HG02973 (cell line): ENCODE measurements around the gene ERBB2.
"Not testable (repeated sequence)": the region's sequence is repeated elsewhere in the genome, so short reads cannot be mapped to it uniquely, and the experiment has no call there.

Experiments used
- ATAC-seq: cut with Tn5 transposase; IDR thresholded peaks from one replicate; pipeline ENCODE4 v1.9.1; 2021; ENCODE audit warnings: moderate library complexity; ENCODE audit not compliant: unreplicated experiment

The ERBB2 gene

GRCh38 chr17:39677542-39678339 lies 22.1 kb upstream of the ERBB2 start:
- no peak for ATAC-seq

GRCh38 chr17:39678340-39679116 lies 21.3 kb upstream of the ERBB2 start:
- no peak for ATAC-seq

- ATAC-seq: no peak
These were observed 20.2 kb upstream of the ERBB2 start for GRCh38 chr17:39679521-39680192.

GRCh38 chr17:39683295-39683939 lies 16.4 kb upstream of the ERBB2 start:
- no peak for ATAC-seq

- ATAC-seq: no peak
These were observed 15.3 kb upstream of the ERBB2 start for GRCh38 chr17:39684369-39685192.

GRCh38 chr17:39687101-39687545 lies 12.7 kb upstream of the ERBB2 start:
- no peak for ATAC-seq

- ATAC-seq: peak; percentile 82
These were observed 12.1 kb upstream of the ERBB2 start, which contains the start of gene PGAP3 for GRCh38 chr17:39687546-39688474. PGAP3 (minus strand) TSS chr17:39688057; CDS start chr17:39688014, 43 bp downstream.

GRCh38 chr17:39688475-39688835 lies 11.4 kb upstream of the ERBB2 start:
- ATAC-seq: no peak

GRCh38 chr17:39688945-39689344 lies 10.9 kb upstream of the ERBB2 start:
- ATAC-seq: no peak

GRCh38 chr17:39694593-39694992 lies 5.3 kb upstream of the ERBB2 start:
- ATAC-seq: no peak

GRCh38 chr17:39695089-39695474 lies 4.8 kb upstream of the ERBB2 start:
- ATAC-seq: no peak

GRCh38 chr17:39696731-39697130 lies 3.1 kb upstream of the ERBB2 start:
- no peak for ATAC-seq

- no peak for ATAC-seq
These were observed 1.9 kb upstream of the ERBB2 start for GRCh38 chr17:39697961-39698360.

- ATAC-seq: not testable (repeated sequence)
These were observed 577 bp upstream of the ERBB2 start for GRCh38 chr17:39699157-39699817.

GRCh38 chr17:39700148-39700987 lies 504 bp downstream of the ERBB2 start:
- no peak for ATAC-seq

GRCh38 chr17:39701012-39701783 lies 1.3 kb downstream of the ERBB2 start:
- ATAC-seq: no peak
